GM08714 (cell line): ENCODE data around the gene FPR3.

Source experiments
- H3K4me3 ChIP-seq: fragments of 200-500 bp; sonication (Bioruptor generic); 2 replicates; pipeline ENCODE4 v1.5.1; 2014; ENCODE audit warnings: mild to moderate bottlenecking, low read length, inconsistent platforms
- ZNF274 ChIP-seq: IDR thresholded peaks from 2 replicates; pipeline ENCODE4 v1.6.1; 2012; ENCODE audit warnings: mild to moderate bottlenecking, low read depth, low read length

FPR3 gene

GRCh38 chr19:51777570-51778462, 17.1 kb upstream of the FPR3 start:
- no peak for TF ChIP-seq ZNF274

GRCh38 chr19:51779181-51779580, 15.8 kb upstream of the FPR3 start:
- no peak overlapping the region for H3K4me3 ChIP-seq
- no peak for TF ChIP-seq ZNF274

More at GRCh38 chr19:51777570-51778462, 17.1 kb upstream of the FPR3 start:
- H3K4me3 ChIP-seq: no peak overlapping the region

DNA sequence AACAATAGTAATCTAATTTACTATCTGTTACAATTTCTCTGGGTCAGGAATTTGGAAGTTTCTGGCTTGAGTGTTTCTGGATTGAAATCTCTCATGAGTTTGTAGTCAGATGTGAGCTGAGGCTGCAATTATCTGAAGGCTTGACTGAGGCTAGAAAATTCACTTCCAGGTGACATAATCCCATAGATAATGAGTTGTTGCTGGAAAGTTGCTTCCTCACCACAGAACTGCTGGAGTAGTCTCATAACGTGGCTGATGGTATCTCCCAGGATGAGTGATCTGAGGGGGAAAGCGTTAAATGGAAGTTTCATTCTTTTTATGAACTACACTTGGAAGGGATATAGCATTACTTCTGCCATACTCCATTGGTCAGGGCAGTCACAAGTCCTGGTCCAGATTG, 15.3 kb upstream of the FPR3 start:
- TF ChIP-seq ZNF274: no peak
- H3K4me3 ChIP-seq: no peak overlapping the region

DNA sequence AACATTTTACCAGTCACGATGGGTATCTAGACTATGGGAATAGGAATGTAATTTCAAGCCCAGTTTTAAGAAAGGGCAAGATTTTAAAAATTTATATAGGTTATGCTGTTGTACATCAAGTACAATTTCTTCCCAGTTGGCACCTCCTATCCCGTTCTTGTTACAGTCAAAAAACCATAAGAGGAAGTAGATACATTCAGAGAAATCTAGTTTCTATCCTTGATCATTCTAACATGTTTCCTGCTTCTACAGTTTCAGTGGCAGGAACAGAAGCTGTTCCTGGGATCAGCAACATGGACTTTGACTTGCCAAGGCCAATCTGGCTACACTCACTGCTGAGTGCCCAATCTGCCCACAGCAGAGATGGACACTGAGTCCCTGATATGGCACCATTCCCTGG, 14.7 kb upstream of the FPR3 start:
- no peak overlapping the region for H3K4me3 ChIP-seq
- TF ChIP-seq ZNF274: no peak

DNA sequence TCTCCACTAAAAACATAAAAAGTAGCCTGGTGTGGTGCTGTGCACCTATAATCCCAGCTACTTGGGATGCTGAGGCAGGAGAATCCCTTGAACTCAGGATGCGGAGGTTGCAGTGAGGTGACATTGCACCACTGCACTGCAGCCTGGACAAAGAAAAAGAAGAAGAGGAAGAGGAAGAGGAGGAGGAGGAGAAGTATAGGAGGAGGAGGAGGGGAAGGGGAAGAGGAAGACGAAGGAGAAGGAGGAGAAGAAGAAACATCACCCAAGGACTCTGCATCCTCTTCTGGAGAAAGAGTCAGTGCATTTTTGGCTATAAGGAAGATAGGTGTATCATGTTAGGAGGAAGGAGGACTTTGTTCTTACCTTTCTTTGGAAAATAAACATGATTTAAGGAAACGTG, 13.0 kb upstream of the FPR3 start:
- no peak for TF ChIP-seq ZNF274
- H3K4me3 ChIP-seq: no peak overlapping the region

- H3K4me3 ChIP-seq: no peak overlapping the region
- no peak for TF ChIP-seq ZNF274
Measured at GRCh38 chr19:51783372-51783771, 11.6 kb upstream of the FPR3 start.

- TF ChIP-seq ZNF274: no peak
- H3K4me3 ChIP-seq: no peak overlapping the region
Measured at GRCh38 chr19:51784109-51784785, 10.7 kb upstream of the FPR3 start.

GRCh38 chr19:51784922-51785690, 9.9 kb upstream of the FPR3 start:
- TF ChIP-seq ZNF274: no peak
- H3K4me3 ChIP-seq: no peak overlapping the region

DNA sequence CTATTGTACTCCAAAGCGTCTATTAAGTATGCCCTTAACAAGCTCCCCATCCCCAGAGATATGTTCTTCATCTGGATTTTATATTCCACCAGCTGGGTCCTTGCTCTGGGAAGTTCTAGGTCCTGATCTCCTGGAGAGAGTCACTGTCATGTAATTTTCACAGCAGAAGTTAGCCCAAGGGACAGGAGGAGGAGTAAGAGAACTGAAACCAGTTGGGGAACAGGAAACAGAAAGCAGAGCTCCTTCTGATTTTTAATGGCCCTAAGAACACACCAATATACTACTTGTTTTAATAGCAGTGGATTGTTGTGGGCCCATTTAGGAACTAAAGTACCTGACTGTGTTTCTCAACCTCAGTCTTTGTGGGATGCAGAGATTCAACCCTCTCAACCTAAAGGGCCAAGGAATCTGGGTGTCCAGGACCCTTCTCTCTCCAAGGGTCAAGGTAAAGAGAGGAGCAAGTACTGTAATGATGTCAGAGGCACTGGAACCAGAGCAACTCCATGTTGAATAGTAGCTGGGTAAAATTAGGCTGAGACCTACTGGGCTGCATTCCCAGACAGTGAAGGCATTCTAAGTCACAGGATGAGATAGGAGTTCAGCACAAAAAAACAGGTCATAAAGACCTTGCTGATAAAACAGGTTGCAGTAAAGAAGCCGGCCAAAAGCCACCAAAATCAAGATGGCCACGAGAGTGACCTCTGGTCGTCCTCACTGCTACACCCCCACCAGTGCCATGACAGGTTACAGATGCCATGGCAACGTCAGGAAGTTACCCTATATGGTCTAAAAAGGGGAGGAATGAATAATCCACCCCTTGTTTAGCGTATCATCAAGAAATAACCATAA, 8.1 kb upstream of the FPR3 start:
- no peak overlapping the region for H3K4me3 ChIP-seq
- TF ChIP-seq ZNF274: no peak

GRCh38 chr19:51788029-51788428, 6.9 kb upstream of the FPR3 start:
- no peak overlapping the region for H3K4me3 ChIP-seq
- no peak for TF ChIP-seq ZNF274

GRCh38 chr19:51789061-51789795, 5.7 kb upstream of the FPR3 start:
- TF ChIP-seq ZNF274: no peak
- H3K4me3 ChIP-seq: no peak overlapping the region

GRCh38 chr19:51792932-51793331, 2.0 kb upstream of the FPR3 start:
- no peak for TF ChIP-seq ZNF274
- H3K4me3 ChIP-seq: no peak overlapping the region

DNA sequence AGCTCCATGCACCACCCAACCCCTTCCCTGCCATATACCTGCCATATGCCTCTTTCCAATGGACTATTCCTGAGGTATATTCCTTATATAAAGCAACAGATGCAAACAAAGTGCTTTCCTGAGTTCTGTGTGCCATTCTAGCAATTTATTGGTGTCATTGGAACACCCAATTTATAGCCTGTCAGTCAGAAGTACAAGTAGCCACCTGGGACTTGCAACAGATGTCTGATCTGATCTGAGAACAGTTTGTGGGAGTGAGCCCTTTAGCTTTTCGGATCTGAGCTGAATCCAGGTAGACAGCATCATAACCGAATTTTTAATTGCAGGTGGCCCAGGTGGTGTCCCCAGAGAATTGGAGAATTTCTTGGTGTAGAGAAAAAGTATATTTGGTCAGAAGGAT, 963 bp upstream of the FPR3 start:
- H3K4me3 ChIP-seq: no peak overlapping the region
- TF ChIP-seq ZNF274: no peak
